Nephron (organoid): ENCODE results near the gene FGFR1OP2.

Experiments used
- H3K27ac Mint-ChIP-seq, 3 experiments: 2 replicates each; pipeline ENCODE4 v1.8.0; 2020; ENCODE audit warnings: mixed read lengths in 3 of 3, mild to moderate bottlenecking in 2 of 3, moderate library complexity in 1 of 3
- H3K27me3 Mint-ChIP-seq: 2 replicates; pipeline ENCODE4 v1.8.0; 2021; ENCODE audit warnings: low read depth, mild to moderate bottlenecking, moderate library complexity, mixed read lengths
- H3K36me3 Mint-ChIP-seq: 2 replicates; pipeline ENCODE4 v1.8.0; 2020; ENCODE audit warnings: low read depth, mixed read lengths
- H3K4me1 Mint-ChIP-seq: 2 replicates; pipeline ENCODE4 v1.8.0; 2020; ENCODE audit warnings: mixed read lengths
- H3K4me3 Mint-ChIP-seq, 3 experiments: 2 replicates each; pipeline ENCODE4 v1.8.0; 2020; ENCODE audit warnings: mild to moderate bottlenecking in 3 of 3, mixed read lengths in 3 of 3, moderate library complexity in 2 of 3
- H3K9me3 Mint-ChIP-seq: 2 replicates; pipeline ENCODE4 v1.8.0; 2020; ENCODE audit warnings: mixed read lengths
- TF ChIP-seq, protein P1 (sequence below), 3 experiments: fragments of 200-600 bp; sonication (generic); IDR thresholded peaks; one replicate each; pipeline ENCODE4 v1.5.0; 2021; ENCODE audit warnings: antibody characterized with exemption in 3 of 3; ENCODE audit not compliant: unreplicated experiment in 3 of 3

FGFR1OP2 gene

DNA sequence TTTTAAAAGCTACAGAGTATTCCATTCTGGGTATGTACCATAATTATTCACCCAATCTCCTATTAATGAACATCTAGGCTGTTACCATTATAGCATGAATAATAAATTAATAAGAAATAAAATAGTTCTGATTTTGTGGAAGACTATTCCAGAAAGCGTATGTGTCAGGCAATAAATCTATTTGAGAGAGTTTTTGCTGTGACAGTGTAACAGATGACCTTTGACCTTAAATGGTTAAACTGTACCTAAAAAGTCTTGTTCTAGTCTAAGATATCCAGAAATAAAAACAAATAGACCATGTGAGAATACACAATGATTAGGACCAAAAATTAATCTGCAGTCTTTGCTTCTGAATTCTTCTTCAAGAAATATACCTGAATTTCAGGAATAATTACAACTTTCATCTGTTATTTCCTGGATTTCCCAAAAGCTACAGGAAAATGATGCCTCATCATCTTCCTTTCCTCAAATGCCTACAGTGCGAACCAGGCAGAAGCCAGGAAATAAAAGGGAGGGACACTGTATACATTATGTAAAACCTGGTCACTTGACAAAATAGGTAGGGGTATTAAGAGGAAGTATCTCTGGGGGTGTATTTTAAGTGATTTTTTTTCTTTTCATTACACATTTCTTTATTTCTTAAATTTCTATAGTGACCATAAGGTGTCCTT lies 68.7 kb downstream of the FGFR1OP2 start:
- H3K27ac Mint-ChIP-seq = peak overlapping the region in 1 of 3 experiments; percentile 45
- H3K4me1 Mint-ChIP-seq = peaks cover 20% of the 10 kb centered on the region
- no peaks in the 10 kb centered on the region for H3K27me3 Mint-ChIP-seq
- H3K4me3 Mint-ChIP-seq = no peak overlapping the region
- TF ChIP-seq, protein P1, sequence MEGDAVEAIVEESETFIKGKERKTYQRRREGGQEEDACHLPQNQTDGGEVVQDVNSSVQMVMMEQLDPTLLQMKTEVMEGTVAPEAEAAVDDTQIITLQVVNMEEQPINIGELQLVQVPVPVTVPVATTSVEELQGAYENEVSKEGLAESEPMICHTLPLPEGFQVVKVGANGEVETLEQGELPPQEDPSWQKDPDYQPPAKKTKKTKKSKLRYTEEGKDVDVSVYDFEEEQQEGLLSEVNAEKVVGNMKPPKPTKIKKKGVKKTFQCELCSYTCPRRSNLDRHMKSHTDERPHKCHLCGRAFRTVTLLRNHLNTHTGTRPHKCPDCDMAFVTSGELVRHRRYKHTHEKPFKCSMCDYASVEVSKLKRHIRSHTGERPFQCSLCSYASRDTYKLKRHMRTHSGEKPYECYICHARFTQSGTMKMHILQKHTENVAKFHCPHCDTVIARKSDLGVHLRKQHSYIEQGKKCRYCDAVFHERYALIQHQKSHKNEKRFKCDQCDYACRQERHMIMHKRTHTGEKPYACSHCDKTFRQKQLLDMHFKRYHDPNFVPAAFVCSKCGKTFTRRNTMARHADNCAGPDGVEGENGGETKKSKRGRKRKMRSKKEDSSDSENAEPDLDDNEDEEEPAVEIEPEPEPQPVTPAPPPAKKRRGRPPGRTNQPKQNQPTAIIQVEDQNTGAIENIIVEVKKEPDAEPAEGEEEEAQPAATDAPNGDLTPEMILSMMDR (IDR thresholded peaks at IDR 0.05; ENCODE audit: unreplicated experiment in 3 of 3) = no peak
- H3K36me3 Mint-ChIP-seq = no peaks in the 10 kb centered on the region
- H3K9me3 Mint-ChIP-seq = no peaks in the 10 kb centered on the region

DNA sequence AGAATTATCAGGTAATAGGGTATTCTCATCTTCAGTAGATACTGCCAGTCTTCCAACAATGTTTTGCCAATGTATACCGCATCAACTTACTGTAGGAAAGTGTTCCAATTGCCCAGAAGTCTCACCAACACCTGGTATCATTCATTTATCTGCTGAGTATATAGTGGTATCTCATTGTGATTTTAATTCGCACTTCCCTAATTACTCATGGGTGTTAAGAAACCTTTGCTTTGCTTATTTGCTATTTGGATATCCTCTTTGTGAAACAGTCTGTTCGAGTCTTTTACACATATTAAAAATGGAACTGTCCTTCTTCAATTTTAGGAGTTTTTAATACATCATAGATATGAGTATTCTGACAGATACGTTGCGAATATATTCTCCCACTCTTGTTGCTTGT lies 69.8 kb downstream of the FGFR1OP2 start:
- TF ChIP-seq, protein P1 (IDR thresholded peaks at IDR 0.05; ENCODE audit: unreplicated experiment in 3 of 3) = no peak
- no peaks in the 10 kb centered on the region for H3K9me3 Mint-ChIP-seq
- no peak overlapping the region for H3K27ac Mint-ChIP-seq
- H3K36me3 Mint-ChIP-seq = no peaks in the 10 kb centered on the region
- peaks cover 25% of the 10 kb centered on the region for H3K4me1 Mint-ChIP-seq
- no peaks in the 10 kb centered on the region for H3K27me3 Mint-ChIP-seq
- H3K4me3 Mint-ChIP-seq = no peak overlapping the region

DNA sequence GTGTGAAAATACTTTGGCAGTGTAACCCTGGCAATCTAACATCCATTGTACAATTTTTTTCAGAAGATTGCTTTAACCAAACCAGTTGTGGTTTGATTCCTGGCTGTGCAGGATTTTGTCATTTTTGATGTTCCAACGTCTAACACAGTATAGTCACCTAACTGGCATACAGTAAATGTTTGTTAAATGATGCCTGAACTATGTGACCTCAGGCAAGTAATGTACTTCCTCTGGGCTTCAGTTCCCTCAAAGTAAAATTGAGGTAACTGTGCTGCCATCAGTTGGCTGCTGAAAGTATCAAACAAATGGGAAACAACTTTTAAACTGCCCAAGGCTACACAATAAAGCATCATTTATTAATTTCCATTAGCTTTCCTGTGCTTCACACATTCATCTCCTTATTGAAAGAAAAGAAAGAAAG lies 71.6 kb downstream of the FGFR1OP2 start:
- Mint-ChIP-seq H3K27me3 (no peaks in the 10 kb centered on the region), H3K27ac (peak overlapping the region in 1 of 3 experiments; percentile 21), H3K9me3 (no peaks in the 10 kb centered on the region), H3K36me3 (no peaks in the 10 kb centered on the region), H3K4me3 (peak overlapping the region in 1 of 3 experiments; percentile 12), H3K4me1 (peaks cover 28% of the 10 kb centered on the region)
- TF ChIP-seq, protein P1 (IDR thresholded peaks at IDR 0.05; ENCODE audit: unreplicated experiment in 3 of 3) = no peak

DNA sequence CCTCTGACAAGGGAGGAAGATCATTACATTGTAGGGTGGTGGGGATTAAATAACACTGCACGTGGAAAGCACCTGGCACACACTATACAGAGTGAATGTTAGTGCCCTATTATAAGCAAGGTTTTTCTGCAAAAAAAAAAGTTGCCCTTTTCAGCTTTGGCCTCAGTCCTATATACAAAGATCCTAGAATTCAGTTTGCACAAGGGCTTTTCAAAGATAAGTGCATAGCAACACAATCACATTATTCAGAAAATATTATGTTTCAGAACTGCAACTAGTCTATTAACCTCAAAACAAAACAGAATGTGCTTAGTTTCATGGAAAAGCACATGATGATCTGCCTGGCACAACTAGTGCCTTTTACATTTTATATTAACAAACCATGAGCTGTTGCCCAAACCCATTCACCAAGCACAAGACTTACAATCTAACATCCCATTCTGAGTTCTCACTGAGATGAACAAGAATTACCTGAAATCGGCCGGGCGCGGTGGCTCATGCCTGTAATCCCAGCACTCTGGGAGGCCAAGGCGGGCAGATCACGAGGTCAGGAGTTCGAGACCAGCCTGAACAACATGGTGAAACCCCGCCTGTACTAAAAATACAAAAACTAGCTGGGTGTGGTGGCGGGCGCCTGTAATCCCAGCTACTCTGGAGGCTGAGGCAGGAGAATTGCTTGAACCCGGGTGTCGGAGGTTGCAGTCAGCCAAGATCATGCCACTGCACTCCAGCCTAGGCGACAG lies 74.1 kb downstream of the FGFR1OP2 start:
- H3K36me3 Mint-ChIP-seq = no peaks in the 10 kb centered on the region
- peak overlapping the region in 1 of 3 experiments; percentile 27 for H3K27ac Mint-ChIP-seq
- TF ChIP-seq, protein P1 (IDR thresholded peaks at IDR 0.05; ENCODE audit: unreplicated experiment in 3 of 3) = no peak
- H3K4me3 Mint-ChIP-seq = peak overlapping the region; percentile 70 to 95 (median 78)
- H3K9me3 Mint-ChIP-seq = no peaks in the 10 kb centered on the region
- no peaks in the 10 kb centered on the region for H3K27me3 Mint-ChIP-seq
- peaks cover 31% of the 10 kb centered on the region for H3K4me1 Mint-ChIP-seq

DNA sequence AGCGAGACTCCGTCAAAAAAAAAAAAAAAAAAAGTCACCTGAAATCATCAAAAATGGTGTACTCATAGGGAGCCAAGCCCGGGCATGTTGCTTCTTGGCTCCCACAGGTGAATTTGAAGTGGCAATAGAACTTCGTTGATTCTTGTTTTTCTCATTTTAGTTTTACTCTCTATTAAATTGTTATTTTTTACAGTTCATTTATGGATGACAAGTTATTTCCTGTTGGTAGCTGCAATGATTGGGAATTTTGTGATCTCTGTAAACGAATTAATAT lies 74.6 kb downstream of the FGFR1OP2 start:
- Mint-ChIP-seq H3K9me3 (no peaks in the 10 kb centered on the region), H3K27ac (peak overlapping the region in 1 of 3 experiments; percentile 91), H3K4me1 (peaks cover 31% of the 10 kb centered on the region), H3K36me3 (no peaks in the 10 kb centered on the region), H3K27me3 (no peaks in the 10 kb centered on the region), H3K4me3 (peak overlapping the region; percentile 93 to 96 (median 95))
- TF ChIP-seq, protein P1 (IDR thresholded peaks at IDR 0.05; ENCODE audit: unreplicated experiment in 3 of 3) = no peak
